Activated naive CD4-positive, alpha-beta T cell treated with anti-CD3 and anti-CD28 coated beads, Interleukin-2, amount 50 U/mL, for 72 hours (primary cell): ENCODE data around the gene AMZ2. TPM values are rescaled to one million over a fixed set of nuclear protein-coding genes. Genes with fewer than 3 reads are reported as not detected.

ENCODE experiments used
- total RNA-seq, 2 donors: library from RNA; stranded (reverse); gene quantifications; one replicate each; pipeline ENCODE4 v1.2.3, GENCODE V29; 2022

AMZ2 gene
- total RNA-seq, 2 donors from 2014 or later = 106 to 113 TPM

Other genes with a start within 250 kb of the AMZ2 start
- 100 to 1,000 TPM; 150 to 274 TPM for gene KPNA2, start 212.3 kb upstream of the AMZ2 start, total RNA-seq
- gene SLC16A6, start 43.1 kb downstream of the AMZ2 start, total RNA-seq = 1 to 10 TPM in 1 of 2 donors, under 1 TPM in 1; 0.39 to 2.4 TPM
- 10 to 100 TPM in 1 of 2 donors, 1 to 10 TPM in 1; 1.8 to 12.1 TPM for gene ARSG, start 43.5 kb downstream of the AMZ2 start, total RNA-seq
- 10 to 100 TPM; 15.2 to 22.0 TPM for gene WIPI1, start 209.5 kb downstream of the AMZ2 start, total RNA-seq